ENCODE measurements around the gene CCDC150.

CCDC150 gene

DNA sequence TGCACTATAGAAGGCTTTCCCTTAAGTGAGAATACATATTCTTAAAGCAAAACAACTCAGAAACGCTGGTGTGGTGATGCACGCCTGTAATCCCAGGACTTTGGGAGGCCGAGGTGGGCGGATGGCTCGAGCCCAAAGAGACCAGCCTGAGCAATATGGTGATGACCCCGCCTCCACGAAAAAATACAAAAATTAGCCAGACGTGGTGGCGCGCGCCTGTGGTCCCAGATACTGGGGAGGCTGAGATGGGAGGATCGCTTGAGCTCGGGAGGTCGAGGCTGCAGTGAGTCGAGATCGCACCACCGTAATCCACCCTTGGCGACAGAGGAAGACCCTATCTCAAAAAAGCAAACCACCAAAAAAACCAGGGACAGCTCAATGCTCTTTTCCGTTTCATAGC lies 750 bp upstream of the CCDC150 start:
- Histone ChIP-seq H3K27me3 (replicated peaks; ENCODE audit: control insufficient read depth, insufficient read depth, low read length) (no peaks in the 10 kb centered on the region), H3K36me3 (ENCODE audit: control insufficient read depth, insufficient read depth, low read length, severe bottlenecking) (no peaks in the 10 kb centered on the region), H3K4me3 (ENCODE audit: low read length) (peak overlapping the region; percentile 90), H3K9ac (ENCODE audit: low read length) (peak overlapping the region; percentile 74), H3K9me3 (ENCODE audit: control insufficient read depth, low read length) (no peaks in the 10 kb centered on the region), H3K4me1 (ENCODE audit: control insufficient read depth, insufficient read depth, low read length) (peaks cover 4% of the 10 kb centered on the region)
- no peak for DNase-seq (ENCODE audit: low read depth)

DNA sequence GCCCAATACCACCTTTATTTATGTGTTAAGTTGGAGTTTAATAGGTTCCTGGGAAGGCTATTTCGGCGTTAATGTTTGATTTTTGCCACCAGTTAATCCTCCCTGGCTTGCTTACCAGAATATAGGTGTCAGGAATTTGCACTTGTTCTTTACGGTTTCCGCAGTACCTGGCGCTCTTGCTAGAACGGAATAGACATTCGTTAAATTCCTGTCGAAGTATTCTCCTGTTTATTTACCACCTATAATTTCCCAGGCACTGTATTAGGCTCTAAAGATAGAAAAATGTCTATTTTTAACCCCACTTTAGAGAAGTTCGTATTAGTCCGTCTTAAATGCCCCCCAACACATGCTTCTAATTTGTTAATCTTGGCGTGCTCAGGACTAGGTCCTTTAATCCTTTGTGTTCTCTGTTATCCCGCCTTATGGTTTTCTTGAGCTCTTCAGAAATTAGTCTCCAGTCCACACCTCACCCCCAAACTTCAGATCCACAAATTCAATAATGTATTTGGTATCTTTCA lies 575 bp downstream of the CCDC150 start:
- no peaks in the 10 kb centered on the region for H3K36me3 ChIP-seq (ENCODE audit: control insufficient read depth, insufficient read depth, low read length, severe bottlenecking)
- peak overlapping the region; percentile 74 for H3K9ac ChIP-seq (ENCODE audit: low read length)
- no peaks in the 10 kb centered on the region for H3K27me3 ChIP-seq (replicated peaks; ENCODE audit: control insufficient read depth, insufficient read depth, low read length)
- no peak for DNase-seq (ENCODE audit: low read depth)
- H3K4me3 ChIP-seq (ENCODE audit: low read length), result peak overlapping the region; percentile 90
- H3K4me1 ChIP-seq (ENCODE audit: control insufficient read depth, insufficient read depth, low read length), result peaks cover 4% of the 10 kb centered on the region
- no peaks in the 10 kb centered on the region for H3K9me3 ChIP-seq (ENCODE audit: control insufficient read depth, low read length)

DNA sequence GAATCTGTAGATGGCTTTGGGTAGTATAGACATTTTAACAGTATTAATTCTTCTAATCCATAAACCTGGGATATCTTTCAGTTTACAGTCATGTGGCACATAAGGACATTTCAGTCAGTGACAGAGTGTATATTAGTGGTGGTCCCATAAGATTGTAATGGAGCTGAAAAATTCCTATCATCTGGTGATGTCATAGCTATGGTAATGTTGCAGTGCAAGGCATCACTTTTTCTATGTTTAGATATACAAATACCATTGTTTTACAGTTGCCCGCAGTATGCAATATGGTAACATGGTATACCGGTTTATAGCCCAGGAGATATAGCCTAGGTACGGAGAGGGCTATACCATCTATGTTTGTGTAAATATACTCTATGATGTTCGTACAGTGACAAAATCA lies 9.7 kb downstream of the CCDC150 start:
- no peaks in the 10 kb centered on the region for H3K36me3 ChIP-seq (ENCODE audit: control insufficient read depth, insufficient read depth, low read length, severe bottlenecking)
- H3K4me1 ChIP-seq (ENCODE audit: control insufficient read depth, insufficient read depth, low read length), result no peaks in the 10 kb centered on the region
- H3K9me3 ChIP-seq (ENCODE audit: control insufficient read depth, low read length), result peaks cover 60% of the 10 kb centered on the region
- no peaks in the 10 kb centered on the region for H3K27me3 ChIP-seq (replicated peaks; ENCODE audit: control insufficient read depth, insufficient read depth, low read length)
- H3K4me3 ChIP-seq (ENCODE audit: low read length), result no peak overlapping the region
- no peak for DNase-seq (ENCODE audit: low read depth)
- no peak overlapping the region for H3K9ac ChIP-seq (ENCODE audit: low read length)

DNA sequence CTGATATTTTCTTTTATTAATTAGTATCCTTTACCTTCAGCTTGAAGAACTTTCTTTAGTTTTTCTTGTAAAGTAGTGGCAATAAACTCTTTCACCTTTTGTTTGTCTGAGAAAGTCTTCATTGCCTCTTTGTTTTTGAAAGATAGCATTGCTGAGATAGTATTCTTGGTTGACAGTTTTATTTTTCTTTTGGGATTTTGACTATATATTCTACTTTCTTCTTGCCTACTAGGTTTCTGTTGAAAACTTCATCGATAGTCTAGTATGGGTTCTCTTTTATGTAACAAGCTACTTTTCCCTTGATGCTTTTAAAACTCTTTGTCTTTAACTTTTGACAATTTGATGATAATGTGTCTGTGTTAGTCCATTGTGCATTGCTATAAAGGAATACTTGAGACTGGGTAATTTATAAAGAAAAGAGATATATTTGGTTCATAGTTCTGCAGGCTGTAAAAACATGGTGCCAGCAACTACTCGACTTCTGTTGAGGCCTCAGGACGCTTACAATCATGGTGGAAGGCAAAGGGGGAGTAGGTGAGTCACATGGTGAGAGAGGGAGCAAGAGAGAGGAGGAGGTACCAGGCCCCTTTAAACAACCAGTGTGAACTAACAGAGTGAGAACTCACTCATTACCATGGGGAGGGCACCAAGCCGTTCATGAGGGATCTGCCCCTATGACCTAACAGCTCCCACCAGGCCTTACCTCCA lies 12.0 kb downstream of the CCDC150 start:
- H3K9me3 ChIP-seq (ENCODE audit: control insufficient read depth, low read length), result peaks cover 70% of the 10 kb centered on the region
- H3K36me3 ChIP-seq (ENCODE audit: control insufficient read depth, insufficient read depth, low read length, severe bottlenecking), result no peaks in the 10 kb centered on the region
- H3K9ac ChIP-seq (ENCODE audit: low read length), result no peak overlapping the region
- H3K27me3 ChIP-seq (replicated peaks; ENCODE audit: control insufficient read depth, insufficient read depth, low read length), result no peaks in the 10 kb centered on the region
- H3K4me1 ChIP-seq (ENCODE audit: control insufficient read depth, insufficient read depth, low read length), result no peaks in the 10 kb centered on the region
- peak overlapping the region; percentile 4 for H3K4me3 ChIP-seq (ENCODE audit: low read length)
- no peak for DNase-seq (ENCODE audit: low read depth)

DNA sequence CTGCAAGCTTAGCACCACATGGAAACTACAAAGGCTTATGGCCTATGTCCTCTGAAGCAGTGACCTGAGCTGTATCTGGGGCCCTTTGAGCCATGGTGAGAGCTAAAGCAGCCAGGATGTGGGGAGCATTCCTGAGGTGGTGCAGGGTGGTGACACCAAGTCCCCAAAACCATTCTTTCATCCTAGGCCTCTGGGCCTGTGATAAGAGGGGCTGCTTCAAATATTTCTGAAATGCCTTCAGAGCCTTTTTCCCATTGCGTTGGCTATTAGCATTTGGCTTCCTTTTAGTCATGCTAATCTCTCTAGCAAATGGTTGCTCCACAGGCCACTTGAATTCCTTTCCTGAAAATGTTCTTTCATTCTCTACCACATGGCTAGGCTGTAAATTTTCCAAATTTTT lies 13.4 kb downstream of the CCDC150 start:
- no peaks in the 10 kb centered on the region for H3K27me3 ChIP-seq (replicated peaks; ENCODE audit: control insufficient read depth, insufficient read depth, low read length)
- no peaks in the 10 kb centered on the region for H3K4me1 ChIP-seq (ENCODE audit: control insufficient read depth, insufficient read depth, low read length)
- no peaks in the 10 kb centered on the region for H3K36me3 ChIP-seq (ENCODE audit: control insufficient read depth, insufficient read depth, low read length, severe bottlenecking)
- DNase-seq (ENCODE audit: low read depth), result no peak
- no peak overlapping the region for H3K9ac ChIP-seq (ENCODE audit: low read length)
- no peak overlapping the region for H3K4me3 ChIP-seq (ENCODE audit: low read length)
- peaks cover 70% of the 10 kb centered on the region for H3K9me3 ChIP-seq (ENCODE audit: control insufficient read depth, low read length)

DNA sequence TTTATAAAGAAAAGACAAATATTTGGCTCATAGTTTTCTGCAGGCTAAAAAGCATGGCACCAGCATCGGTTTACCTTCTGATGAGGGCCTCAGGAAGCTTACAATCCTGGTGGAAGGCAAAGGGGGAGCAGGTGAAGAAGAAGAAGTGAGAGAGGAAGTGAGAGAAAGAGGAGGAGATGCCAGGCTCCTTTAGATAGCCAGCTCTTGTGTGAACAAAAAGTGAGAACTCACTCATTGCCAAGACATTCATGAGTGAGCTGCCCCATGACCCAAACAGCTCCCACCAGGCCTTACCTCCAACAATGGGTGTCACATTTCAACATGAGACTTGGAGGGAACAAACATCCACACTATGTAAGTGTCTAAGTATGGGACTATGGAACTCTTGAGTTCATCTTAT lies 14.3 kb downstream of the CCDC150 start:
- Histone ChIP-seq H3K4me1 (ENCODE audit: control insufficient read depth, insufficient read depth, low read length) (no peaks in the 10 kb centered on the region), H3K9ac (ENCODE audit: low read length) (no peak overlapping the region), H3K4me3 (ENCODE audit: low read length) (no peak overlapping the region), H3K36me3 (ENCODE audit: control insufficient read depth, insufficient read depth, low read length, severe bottlenecking) (no peaks in the 10 kb centered on the region), H3K27me3 (replicated peaks; ENCODE audit: control insufficient read depth, insufficient read depth, low read length) (no peaks in the 10 kb centered on the region), H3K9me3 (ENCODE audit: control insufficient read depth, low read length) (peaks cover 61% of the 10 kb centered on the region)
- DNase-seq (ENCODE audit: low read depth), result no peak

DNA sequence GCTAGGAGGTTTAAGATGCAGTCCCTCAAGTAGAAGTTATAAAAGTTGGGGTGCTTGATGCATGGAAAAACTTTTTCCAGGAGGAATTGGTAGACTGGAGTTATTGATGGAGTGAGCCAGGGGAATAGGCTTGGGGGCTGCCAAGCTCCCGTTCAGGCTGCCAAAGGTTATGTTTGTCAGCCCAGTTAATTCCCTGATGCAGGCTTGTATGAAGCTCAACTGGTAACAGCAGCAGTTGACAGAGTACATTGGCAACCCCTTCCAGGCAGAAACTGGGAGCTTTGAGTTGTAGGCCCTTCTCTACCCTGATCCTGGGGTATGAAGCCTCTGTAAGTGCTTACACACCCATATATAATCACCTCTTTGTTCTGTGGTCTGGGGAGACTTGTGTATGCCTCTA lies 16.2 kb downstream of the CCDC150 start:
- no peak overlapping the region for H3K9ac ChIP-seq (ENCODE audit: low read length)
- H3K27me3 ChIP-seq (replicated peaks; ENCODE audit: control insufficient read depth, insufficient read depth, low read length), result no peaks in the 10 kb centered on the region
- H3K4me3 ChIP-seq (ENCODE audit: low read length), result no peak overlapping the region
- H3K9me3 ChIP-seq (ENCODE audit: control insufficient read depth, low read length), result peaks cover 43% of the 10 kb centered on the region
- H3K36me3 ChIP-seq (ENCODE audit: control insufficient read depth, insufficient read depth, low read length, severe bottlenecking), result no peaks in the 10 kb centered on the region
- no peak for DNase-seq (ENCODE audit: low read depth)
- H3K4me1 ChIP-seq (ENCODE audit: control insufficient read depth, insufficient read depth, low read length), result no peaks in the 10 kb centered on the region

DNA sequence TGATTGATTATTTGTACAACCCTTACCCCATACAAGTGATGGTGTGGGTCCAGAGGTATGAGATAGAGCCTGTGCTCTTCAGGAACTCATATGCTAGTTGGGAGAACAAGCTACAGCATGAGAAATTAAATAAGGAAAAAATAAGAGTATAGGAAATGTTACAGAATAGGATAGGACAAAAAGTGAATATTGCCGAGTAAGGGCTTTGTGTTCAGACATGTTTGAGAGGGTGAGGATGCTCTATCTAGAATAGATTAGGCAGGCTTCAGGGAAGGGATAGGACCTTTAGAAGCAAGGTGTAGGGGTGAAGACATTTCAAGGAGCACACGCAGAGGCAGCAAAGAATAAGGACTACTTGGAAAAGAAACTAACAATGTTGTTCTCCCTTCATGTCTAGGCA lies 17.8 kb downstream of the CCDC150 start:
- H3K9me3 ChIP-seq (ENCODE audit: control insufficient read depth, low read length), result peaks cover 27% of the 10 kb centered on the region
- H3K4me3 ChIP-seq (ENCODE audit: low read length), result no peak overlapping the region
- no peaks in the 10 kb centered on the region for H3K36me3 ChIP-seq (ENCODE audit: control insufficient read depth, insufficient read depth, low read length, severe bottlenecking)
- no peak overlapping the region for H3K9ac ChIP-seq (ENCODE audit: low read length)
- H3K4me1 ChIP-seq (ENCODE audit: control insufficient read depth, insufficient read depth, low read length), result no peaks in the 10 kb centered on the region
- no peak for DNase-seq (ENCODE audit: low read depth)
- H3K27me3 ChIP-seq (replicated peaks; ENCODE audit: control insufficient read depth, insufficient read depth, low read length), result no peaks in the 10 kb centered on the region

DNA sequence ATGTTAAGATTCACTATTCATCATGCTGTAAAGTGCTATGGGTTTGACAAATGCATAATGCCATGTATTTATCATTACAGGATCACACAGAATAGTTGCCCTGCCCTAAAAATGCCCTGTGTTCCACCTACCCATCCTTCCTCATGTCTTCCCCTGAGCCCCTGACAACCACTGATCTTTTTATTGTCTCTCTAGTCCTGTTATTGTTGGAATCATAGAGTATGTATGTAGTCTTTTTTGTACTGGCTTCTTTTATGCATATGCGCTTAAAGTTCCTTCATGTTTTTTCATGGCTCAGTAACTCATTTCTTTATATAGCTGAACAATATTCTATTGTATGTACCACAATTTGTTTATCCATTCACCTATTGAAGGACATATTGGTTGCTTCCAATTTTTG lies 20.3 kb downstream of the CCDC150 start:
- Histone ChIP-seq H3K36me3 (ENCODE audit: control insufficient read depth, insufficient read depth, low read length, severe bottlenecking) (no peaks in the 10 kb centered on the region), H3K9ac (ENCODE audit: low read length) (no peak overlapping the region), H3K4me3 (ENCODE audit: low read length) (no peak overlapping the region), H3K27me3 (replicated peaks; ENCODE audit: control insufficient read depth, insufficient read depth, low read length) (no peaks in the 10 kb centered on the region), H3K9me3 (ENCODE audit: control insufficient read depth, low read length) (peaks cover 5% of the 10 kb centered on the region), H3K4me1 (ENCODE audit: control insufficient read depth, insufficient read depth, low read length) (no peaks in the 10 kb centered on the region)
- DNase-seq (ENCODE audit: low read depth), result no peak

DNA sequence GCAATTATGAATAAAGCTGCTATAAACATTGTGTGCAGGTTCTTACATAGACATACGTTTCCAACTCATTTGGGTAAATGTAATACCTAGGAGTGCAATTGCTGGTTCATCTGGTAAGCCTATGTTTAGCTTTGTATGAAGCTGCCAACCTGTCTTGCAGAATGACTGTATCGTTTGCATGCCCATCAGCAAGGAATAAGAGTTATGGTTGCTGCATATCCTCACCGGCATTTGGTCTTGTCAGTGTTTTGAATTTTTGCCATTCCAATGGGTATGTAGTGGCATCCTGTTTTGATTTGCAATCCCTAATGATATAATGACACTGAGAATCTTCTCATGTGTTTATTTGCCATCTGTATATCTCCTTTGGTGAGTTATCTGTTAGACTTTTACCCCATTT lies 20.7 kb downstream of the CCDC150 start:
- peaks cover 1% of the 10 kb centered on the region for H3K9me3 ChIP-seq (ENCODE audit: control insufficient read depth, low read length)
- no peak overlapping the region for H3K4me3 ChIP-seq (ENCODE audit: low read length)
- H3K27me3 ChIP-seq (replicated peaks; ENCODE audit: control insufficient read depth, insufficient read depth, low read length), result no peaks in the 10 kb centered on the region
- no peaks in the 10 kb centered on the region for H3K4me1 ChIP-seq (ENCODE audit: control insufficient read depth, insufficient read depth, low read length)
- peak; percentile 31 for DNase-seq (ENCODE audit: low read depth)
- no peak overlapping the region for H3K9ac ChIP-seq (ENCODE audit: low read length)
- H3K36me3 ChIP-seq (ENCODE audit: control insufficient read depth, insufficient read depth, low read length, severe bottlenecking), result no peaks in the 10 kb centered on the region

DNA sequence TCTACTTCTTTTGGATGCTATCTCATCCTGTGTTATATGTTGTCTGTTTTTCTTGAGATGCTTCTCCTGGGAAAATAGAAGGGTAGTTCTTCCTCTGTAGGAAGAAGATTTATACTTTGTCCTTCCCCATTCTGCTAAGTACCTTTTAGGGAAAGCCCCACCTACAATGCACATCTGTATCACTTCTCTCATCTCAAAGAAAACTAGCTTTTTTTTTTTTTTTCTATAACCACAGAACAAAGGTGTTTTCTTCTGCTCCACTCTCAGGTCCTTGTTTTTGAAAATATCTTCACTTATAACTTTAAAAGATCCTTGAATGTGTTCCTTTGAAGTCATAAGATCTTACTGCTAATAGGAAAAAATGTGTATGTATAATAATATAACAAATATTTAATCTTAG lies 30.8 kb downstream of the CCDC150 start:
- Histone ChIP-seq H3K4me3 (ENCODE audit: low read length) (no peak overlapping the region), H3K27me3 (replicated peaks; ENCODE audit: control insufficient read depth, insufficient read depth, low read length) (no peaks in the 10 kb centered on the region), H3K4me1 (ENCODE audit: control insufficient read depth, insufficient read depth, low read length) (no peaks in the 10 kb centered on the region), H3K9me3 (ENCODE audit: control insufficient read depth, low read length) (no peaks in the 10 kb centered on the region), H3K9ac (ENCODE audit: low read length) (no peak overlapping the region), H3K36me3 (ENCODE audit: control insufficient read depth, insufficient read depth, low read length, severe bottlenecking) (no peaks in the 10 kb centered on the region)
- DNase-seq (ENCODE audit: low read depth), result no peak

DNA sequence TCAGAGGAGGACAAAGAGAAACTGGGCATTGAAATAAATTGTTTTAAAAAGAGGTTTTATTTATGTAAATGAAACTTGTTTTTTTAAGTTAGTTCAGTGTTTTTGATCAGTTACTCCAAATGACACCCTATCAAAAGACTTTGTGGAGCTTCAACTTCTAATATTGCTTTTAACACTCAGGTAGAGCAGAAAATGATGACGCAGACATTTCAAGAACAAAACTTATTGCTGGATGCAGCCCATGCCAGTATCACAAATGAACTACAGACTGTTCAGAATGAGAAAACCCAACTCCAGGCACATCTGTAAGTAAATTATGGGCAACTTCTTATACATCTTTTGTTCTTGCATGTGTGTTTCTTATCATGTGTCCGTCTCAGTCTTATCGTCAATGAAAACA lies 36.4 kb downstream of the CCDC150 start:
- Histone ChIP-seq H3K9ac (ENCODE audit: low read length) (no peak overlapping the region), H3K4me3 (ENCODE audit: low read length) (no peak overlapping the region), H3K9me3 (ENCODE audit: control insufficient read depth, low read length) (no peaks in the 10 kb centered on the region), H3K27me3 (replicated peaks; ENCODE audit: control insufficient read depth, insufficient read depth, low read length) (no peaks in the 10 kb centered on the region), H3K4me1 (ENCODE audit: control insufficient read depth, insufficient read depth, low read length) (no peaks in the 10 kb centered on the region), H3K36me3 (ENCODE audit: control insufficient read depth, insufficient read depth, low read length, severe bottlenecking) (no peaks in the 10 kb centered on the region)
- DNase-seq (ENCODE audit: low read depth), result no peak

All from adipocyte (in vitro differentiated cells).